HG03025 (cell line): ENCODE measurements around the gene GARNL3.

ENCODE experiments used
- ATAC-seq: cut with Tn5 transposase; IDR thresholded peaks from one replicate; pipeline ENCODE4 v1.9.1; 2021; ENCODE audit warnings: mild to moderate bottlenecking, moderate library complexity; ENCODE audit not compliant: unreplicated experiment, low FRiP score

The GARNL3 gene

DNA sequence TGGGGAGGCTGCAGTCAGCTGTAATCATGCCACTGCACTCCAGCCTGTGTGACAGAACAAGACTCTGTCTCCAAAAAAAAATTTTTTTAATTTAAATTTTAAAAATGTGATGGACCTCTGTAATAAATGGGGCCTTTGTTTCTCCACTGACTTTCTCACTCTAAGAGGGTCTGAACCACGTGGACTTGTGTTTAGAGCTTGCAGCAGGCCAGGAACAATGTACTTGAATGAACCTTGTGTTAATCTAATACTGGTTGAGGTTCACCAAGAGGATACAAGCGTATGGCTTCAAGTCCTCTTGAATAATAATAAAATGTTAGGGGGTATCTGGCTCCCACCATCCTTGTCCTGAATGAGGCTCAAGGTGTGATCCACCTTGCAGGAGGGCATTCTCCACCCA, 118.0 kb downstream of the GARNL3 start:
- no peak for ATAC-seq

DNA sequence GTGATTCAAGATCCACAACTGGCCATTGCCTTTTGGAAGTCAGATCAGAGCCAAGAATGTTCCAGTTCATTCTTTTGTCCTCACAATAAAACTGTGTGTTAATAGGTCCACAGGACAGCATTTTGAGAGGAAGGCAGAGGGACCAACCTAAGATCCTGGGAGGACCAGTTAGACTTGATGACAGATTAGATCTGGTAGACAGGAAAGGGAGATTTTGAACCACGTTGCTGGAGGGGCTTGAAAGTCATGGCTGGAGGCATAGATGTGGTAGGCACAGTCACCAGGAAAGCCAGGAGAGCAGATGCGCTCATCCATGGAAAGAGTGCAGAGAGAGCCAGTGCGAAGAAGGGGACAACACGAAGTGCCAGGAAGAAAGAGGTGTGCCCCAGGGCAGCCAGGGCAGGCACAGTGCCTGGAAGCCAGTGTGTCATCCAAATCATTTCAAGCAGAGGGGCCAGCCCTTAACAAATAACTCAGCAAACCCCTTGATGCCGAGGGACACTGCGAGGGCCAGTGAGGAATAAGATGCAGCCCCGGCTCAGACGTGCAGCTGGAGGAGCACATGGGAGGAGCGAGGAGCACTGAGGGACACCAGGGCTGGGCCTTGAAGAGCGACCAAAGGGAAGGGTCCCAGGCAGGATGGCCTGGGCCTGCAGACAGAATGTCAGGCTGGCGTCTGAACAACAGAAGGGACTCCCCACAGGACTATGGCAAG, 119.6 kb downstream of the GARNL3 start:
- no peak for ATAC-seq

DNA sequence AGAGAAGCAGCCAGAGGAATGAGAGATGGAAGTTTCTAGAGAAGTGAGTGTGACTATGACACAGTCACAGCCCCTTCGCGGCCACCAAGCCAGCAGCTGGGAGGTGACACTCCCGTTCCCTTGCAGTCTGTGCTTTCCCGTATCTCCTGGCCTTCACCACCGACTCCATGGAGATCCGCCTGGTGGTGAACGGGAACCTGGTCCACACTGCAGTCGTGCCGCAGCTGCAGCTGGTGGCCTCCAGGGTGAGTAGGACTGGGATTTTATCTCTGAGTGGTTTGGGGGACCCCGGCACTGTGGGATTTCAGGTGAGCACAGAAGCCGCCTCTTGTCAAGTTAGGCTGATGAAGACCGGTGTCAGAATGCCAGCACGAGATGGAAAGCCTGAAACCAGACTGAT, 120.3 kb downstream of the GARNL3 start:
- ATAC-seq = no peak

- ATAC-seq = no peak
Observed at GRCh38 chr9:127386249-127386648, 121.7 kb downstream of the GARNL3 start.

DNA sequence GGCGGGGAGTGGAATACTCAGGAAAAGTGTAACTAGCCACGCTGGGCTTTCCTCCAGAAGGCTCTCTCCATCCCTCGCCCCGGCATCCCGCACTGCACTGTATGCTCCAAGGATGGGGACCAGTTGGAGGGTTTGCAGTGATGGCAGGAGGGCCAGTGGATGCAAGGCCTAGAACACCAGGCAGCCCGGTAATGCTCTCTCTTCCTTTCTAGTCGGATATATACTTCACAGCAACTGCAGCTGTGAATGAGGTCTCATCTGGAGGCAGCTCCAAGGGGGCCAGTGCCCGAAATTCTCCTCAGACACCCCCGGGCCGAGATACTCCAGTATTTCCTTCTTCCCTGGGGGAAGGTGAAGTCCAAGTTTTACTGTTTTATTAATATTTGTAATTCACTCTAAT, 122.4 kb downstream of the GARNL3 start:
- no peak for ATAC-seq

GRCh38 chr9:127388037-127388855, 123.7 kb downstream of the GARNL3 start:
- no peak for ATAC-seq

GRCh38 chr9:127388856-127389238, 124.3 kb downstream of the GARNL3 start:
- ATAC-seq = no peak

GRCh38 chr9:127389381-127390247, 125.0 kb downstream of the GARNL3 start:
- no peak for ATAC-seq

GRCh38 chr9:127390248-127390545, 125.6 kb downstream of the GARNL3 start:
- no peak for ATAC-seq

DNA sequence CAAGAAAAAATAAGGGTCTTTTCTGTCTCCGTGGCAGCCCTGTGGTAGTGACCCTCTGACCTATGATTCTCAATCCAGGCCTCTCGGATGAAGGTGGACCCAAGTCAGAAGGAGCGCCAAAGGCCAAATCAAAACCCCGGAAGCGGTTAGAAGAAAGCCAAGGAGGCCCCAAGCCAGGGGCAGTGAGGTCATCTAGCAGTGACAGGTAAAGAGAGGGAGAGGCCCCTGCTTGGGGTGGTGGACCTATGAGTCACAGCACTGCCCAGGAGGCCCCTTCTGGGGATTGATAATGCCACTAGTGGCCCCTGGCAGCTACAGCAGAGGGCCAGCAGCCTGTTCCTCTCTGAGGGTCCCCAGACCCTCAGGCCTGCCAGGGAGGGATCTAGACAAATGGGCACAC, 126.0 kb downstream of the GARNL3 start:
- ATAC-seq = no peak

GRCh38 chr9:127392166-127392565, 127.6 kb downstream of the GARNL3 start:
- ATAC-seq = no peak

- no peak for ATAC-seq
Observed at GRCh38 chr9:127392976-127393375, 128.4 kb downstream of the GARNL3 start.

DNA sequence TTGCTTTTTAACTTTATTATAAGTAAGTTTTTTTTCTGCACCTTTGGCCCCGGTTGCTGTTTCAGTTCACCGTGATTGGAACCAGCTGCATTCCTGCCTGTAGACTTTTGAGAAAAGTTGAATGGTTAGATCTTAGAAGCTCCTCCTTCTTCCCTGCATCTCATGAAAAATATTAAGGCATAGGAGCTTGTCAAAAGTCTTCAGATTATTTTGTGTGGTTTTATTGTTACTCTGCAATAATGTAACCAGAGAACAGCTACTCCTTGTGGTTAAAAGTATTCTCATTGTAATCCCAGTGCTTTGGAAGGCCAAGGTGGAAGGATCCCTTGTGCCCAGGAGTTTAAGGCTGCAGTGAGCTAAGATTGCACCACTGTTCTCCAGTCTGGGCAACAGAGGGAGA, 129.1 kb downstream of the GARNL3 start:
- no peak for ATAC-seq

- ATAC-seq = no peak
Observed at GRCh38 chr9:127395497-127396252, 131.1 kb downstream of the GARNL3 start.

DNA sequence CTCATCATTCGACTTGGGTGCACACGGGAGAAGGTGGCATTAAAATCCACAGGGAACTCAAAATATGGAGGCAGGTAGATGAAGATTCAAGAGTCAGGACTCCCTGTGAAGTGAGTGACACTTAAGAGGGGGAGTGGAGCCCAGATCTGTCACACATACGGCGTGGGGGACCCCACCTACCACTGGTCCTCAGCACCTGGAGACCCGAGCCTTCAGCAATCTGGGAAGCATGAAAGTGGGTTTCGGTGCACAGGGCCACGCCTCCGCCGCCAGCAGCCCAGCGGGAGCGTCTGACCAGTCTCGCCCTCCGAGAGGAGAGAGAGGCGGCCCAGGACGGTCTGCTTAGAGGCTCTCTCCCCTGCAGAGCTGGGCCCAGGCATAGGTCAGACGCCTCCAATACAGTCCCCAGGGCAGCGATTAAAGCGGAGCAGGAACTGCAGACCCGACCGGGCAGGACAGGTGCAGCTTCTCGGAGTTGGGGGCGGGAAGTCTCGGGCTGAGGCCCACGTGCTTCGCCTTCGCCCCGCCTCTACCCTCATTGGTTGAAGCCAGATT, 131.8 kb downstream of the GARNL3 start:
- no peak for ATAC-seq

GRCh38 chr9:127396808-127397645, 132.5 kb downstream of the GARNL3 start, which contains the start of gene SLC2A8:
Gene SLC2A8, plus strand, starts transcription at chr9:127397169. Its CDS starts 62 bp downstream, at chr9:127397231.
- ATAC-seq = peak; percentile 94

DNA sequence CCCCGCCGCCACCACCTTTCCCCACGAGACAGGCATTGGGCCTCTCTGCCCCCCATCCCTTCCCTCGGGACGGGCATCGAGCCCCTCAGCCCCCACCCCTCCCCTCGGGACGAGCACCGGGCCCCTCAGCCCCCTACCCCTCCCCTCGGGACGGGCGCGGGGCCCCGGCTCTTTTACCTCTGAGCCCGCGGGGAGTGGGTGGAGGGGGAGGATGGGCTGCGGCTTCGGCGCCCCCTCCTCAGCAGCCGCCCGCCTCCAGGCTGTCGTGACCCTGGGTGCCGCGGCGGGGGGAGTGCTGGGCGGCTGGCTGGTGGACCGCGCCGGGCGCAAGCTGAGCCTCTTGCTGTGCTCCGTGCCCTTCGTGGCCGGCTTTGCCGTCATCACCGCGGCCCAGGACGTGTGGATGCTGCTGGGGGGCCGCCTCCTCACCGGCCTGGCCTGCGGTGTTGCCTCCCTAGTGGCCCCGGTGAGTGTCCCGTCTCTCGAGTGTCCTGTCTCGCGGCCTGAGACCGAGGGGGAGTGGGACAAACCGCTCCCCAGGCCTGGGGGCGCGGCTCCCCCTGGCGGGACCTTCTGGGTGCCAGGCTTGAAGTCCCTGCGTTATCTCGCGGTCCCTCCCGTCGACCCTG, 133.2 kb downstream of the GARNL3 start:
- ATAC-seq = no peak

DNA sequence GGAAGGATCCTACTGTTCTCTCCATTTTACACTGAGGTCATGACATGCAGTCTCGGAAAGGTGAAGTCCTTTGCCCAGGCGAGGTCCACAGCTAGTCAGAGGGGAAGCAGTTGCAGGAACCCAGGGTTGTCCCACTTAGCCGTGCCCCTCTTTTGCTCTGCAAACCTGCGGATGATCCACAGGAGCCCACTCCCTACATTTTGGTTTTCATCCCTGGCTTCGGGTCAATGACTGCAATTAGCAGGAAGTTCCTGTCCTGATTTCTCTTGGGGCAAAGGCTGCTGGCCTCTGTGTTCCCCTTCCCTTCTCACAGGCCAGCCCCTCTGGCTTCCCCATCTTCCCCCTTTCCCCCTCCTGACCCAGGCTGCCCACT, 133.7 kb downstream of the GARNL3 start:
- no peak for ATAC-seq
